Type B pancreatic cell (in vitro differentiated cells): ENCODE results near the gene NSD2. TPM values are rescaled to one million over a fixed set of nuclear protein-coding genes. Genes with fewer than 3 reads are reported as not detected.

Experiments used
- DNase-seq: peaks from one replicate; pipeline ENCODE4 v3.0.0; 2021; ENCODE audit warnings: mixed read lengths; ENCODE audit not compliant: unreplicated experiment; ENCODE audit errors: extremely low spot score
- H3K27ac Mint-ChIP-seq: 2 replicates; pipeline ENCODE4 v1.8.0; 2021; ENCODE audit warnings: mild to moderate bottlenecking, mixed read lengths
- H3K27me3 Mint-ChIP-seq: 2 replicates; pipeline ENCODE4 v1.8.0; 2021; ENCODE audit warnings: mixed read lengths
- H3K36me3 Mint-ChIP-seq: 2 replicates; pipeline ENCODE4 v1.8.0; 2021; ENCODE audit warnings: mixed read lengths
- H3K4me1 Mint-ChIP-seq: one replicate; pipeline ENCODE4 v1.8.0; 2021; ENCODE audit warnings: mixed read lengths; ENCODE audit not compliant: unreplicated experiment
- H3K4me3 Mint-ChIP-seq: 2 replicates; pipeline ENCODE4 v1.8.0; 2021; ENCODE audit warnings: mild to moderate bottlenecking, mixed read lengths
- H3K9me3 Mint-ChIP-seq: 2 replicates; pipeline ENCODE4 v1.8.0; 2021; ENCODE audit warnings: mixed read lengths
- CTCF ChIP-seq: fragments of 200-600 bp; sonication (generic); conservative IDR thresholded peaks from 2 replicates; pipeline ENCODE4 v1.5.0; 2021; ENCODE audit warnings: antibody characterized with exemption, mild to moderate bottlenecking
- total RNA-seq: library from RNA; stranded (reverse); gene quantifications from 2 replicates; pipeline ENCODE4 v1.2.1, GENCODE V29; 2021; ENCODE audit warnings: low replicate concordance

The NSD2 gene
- total RNA-seq, 1 donor from 2014 or later: 156 TPM

GRCh38 chr4:1824746-1825145, 46.4 kb upstream of the NSD2 start:
- no peaks in the 10 kb centered on the region for H3K4me1 Mint-ChIP-seq
- H3K9me3 Mint-ChIP-seq: no peaks in the 10 kb centered on the region
- peaks cover 14% of the 10 kb centered on the region for H3K36me3 Mint-ChIP-seq
- no peaks in the 10 kb centered on the region for H3K27me3 Mint-ChIP-seq
- no peak overlapping the region for H3K27ac Mint-ChIP-seq
- TF ChIP-seq CTCF: no peak
- no peak for DNase-seq
- H3K4me3 Mint-ChIP-seq: no peak overlapping the region

- Mint-ChIP-seq H3K4me1 (no peaks in the 10 kb centered on the region), H3K9me3 (no peaks in the 10 kb centered on the region), H3K36me3 (peaks cover 18% of the 10 kb centered on the region), H3K27ac (no peak overlapping the region), H3K27me3 (no peaks in the 10 kb centered on the region), H3K4me3 (no peak overlapping the region)
- no peak for DNase-seq
- no peak for TF ChIP-seq CTCF
These were observed 45.9 kb upstream of the NSD2 start for GRCh38 chr4:1825326-1825725.

- H3K27ac Mint-ChIP-seq: no peak overlapping the region
- no peaks in the 10 kb centered on the region for H3K4me1 Mint-ChIP-seq
These were observed 44.5 kb upstream of the NSD2 start for GRCh38 chr4:1826531-1827350.

GRCh38 chr4:1830234-1830633, 41.0 kb upstream of the NSD2 start:
- H3K36me3 Mint-ChIP-seq: peaks cover 18% of the 10 kb centered on the region

More at GRCh38 chr4:1826531-1827350, 44.5 kb upstream of the NSD2 start:
- no peak for DNase-seq
- Mint-ChIP-seq H3K36me3 (peaks cover 25% of the 10 kb centered on the region), H3K27me3 (no peaks in the 10 kb centered on the region), H3K9me3 (no peaks in the 10 kb centered on the region), H3K4me3 (no peak overlapping the region)
- TF ChIP-seq CTCF: no peak

GRCh38 chr4:1830642-1831228, 40.5 kb upstream of the NSD2 start:
- Mint-ChIP-seq H3K27me3 (no peaks in the 10 kb centered on the region), H3K9me3 (no peaks in the 10 kb centered on the region), H3K27ac (no peak overlapping the region), H3K4me1 (no peaks in the 10 kb centered on the region), H3K36me3 (peaks cover 18% of the 10 kb centered on the region), H3K4me3 (no peak overlapping the region)
- TF ChIP-seq CTCF: no peak
- DNase-seq: no peak

More at GRCh38 chr4:1830234-1830633, 41.0 kb upstream of the NSD2 start:
- H3K4me3 Mint-ChIP-seq: no peak overlapping the region
- no peaks in the 10 kb centered on the region for H3K4me1 Mint-ChIP-seq
- no peaks in the 10 kb centered on the region for H3K9me3 Mint-ChIP-seq
- no peak overlapping the region for H3K27ac Mint-ChIP-seq
- no peaks in the 10 kb centered on the region for H3K27me3 Mint-ChIP-seq
- DNase-seq: no peak
- no peak for TF ChIP-seq CTCF
